Hematopoietic multipotent progenitor cell treated with erythropoietin and hydrocortisone succinate and interleukin-3 and kit ligand, for 17 days (in vitro differentiated cells): ENCODE data around the gene DEPP1.

Experiments
- DNase-seq: peaks from one replicate; pipeline ENCODE4 v3.0.0-alpha.2; 2015; ENCODE audit warnings: low spot score

DEPP1 gene

DNA sequence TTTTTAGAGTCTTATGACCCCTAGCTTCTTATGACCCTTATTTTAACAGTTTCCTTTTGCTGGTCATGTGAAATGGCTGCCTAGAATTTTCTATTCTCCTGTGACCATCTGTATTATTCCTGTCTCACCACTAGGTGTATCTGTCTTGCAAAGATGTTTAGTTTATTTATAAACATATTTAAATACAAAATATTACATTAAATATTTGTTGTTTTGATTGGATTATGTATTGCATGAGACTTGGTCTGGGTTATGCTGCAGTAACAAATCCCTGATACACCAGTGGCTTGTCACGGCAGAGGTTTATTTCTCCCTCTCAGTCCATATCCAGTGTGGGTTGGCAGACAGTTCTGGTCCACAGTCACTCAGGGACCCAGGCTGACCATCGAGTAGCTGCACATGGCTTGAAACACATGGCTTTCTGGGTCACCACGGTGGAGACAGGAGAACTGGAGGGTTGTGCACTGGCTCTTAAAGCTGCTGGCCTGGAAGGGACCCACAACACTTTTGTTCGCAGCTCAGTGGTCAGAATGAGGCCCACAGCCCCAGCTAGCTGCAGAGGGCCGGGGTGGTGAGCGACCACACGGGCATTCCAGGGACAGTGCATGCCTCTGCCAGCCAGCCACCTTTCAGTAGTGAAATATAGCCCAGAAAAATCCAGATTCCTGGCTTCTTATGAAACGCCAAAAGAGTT lies 11.6 kb downstream of the DEPP1 start:
- DNase-seq = no peak

- DNase-seq = no peak
Measured at GRCh38 chr10:44966129-44966815, 12.3 kb downstream of the DEPP1 start.

- DNase-seq = no peak
Measured at GRCh38 chr10:44965651-44966097, 12.9 kb downstream of the DEPP1 start.

DNA sequence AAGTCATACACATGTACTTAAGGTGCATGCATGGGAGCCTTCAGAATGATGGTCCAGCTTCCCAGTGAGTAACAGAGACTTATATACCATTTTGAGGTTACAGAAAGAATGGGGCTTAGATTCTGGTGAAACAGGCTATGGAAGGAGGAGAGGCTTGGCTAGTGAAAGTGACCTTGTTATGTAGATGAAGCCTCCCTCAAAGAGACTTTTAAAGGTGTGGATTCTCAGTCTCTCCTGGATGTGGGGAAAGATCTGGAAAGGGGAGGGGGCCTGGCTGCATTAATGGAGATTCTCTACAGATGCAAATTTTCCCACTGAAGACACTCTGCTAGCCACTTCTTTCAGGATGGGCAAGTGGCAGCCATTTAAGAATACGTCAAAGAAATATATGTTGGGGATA lies 13.5 kb downstream of the DEPP1 start:
- DNase-seq = no peak

- DNase-seq = no peak
Measured at GRCh38 chr10:44963772-44964633, 14.6 kb downstream of the DEPP1 start.

- DNase-seq = no peak
Measured at GRCh38 chr10:44962870-44963738, 15.5 kb downstream of the DEPP1 start.

- no peak for DNase-seq
Measured at GRCh38 chr10:44961931-44962750, 16.5 kb downstream of the DEPP1 start.

- no peak for DNase-seq
Measured at GRCh38 chr10:44961230-44961571, 17.4 kb downstream of the DEPP1 start.

DNA sequence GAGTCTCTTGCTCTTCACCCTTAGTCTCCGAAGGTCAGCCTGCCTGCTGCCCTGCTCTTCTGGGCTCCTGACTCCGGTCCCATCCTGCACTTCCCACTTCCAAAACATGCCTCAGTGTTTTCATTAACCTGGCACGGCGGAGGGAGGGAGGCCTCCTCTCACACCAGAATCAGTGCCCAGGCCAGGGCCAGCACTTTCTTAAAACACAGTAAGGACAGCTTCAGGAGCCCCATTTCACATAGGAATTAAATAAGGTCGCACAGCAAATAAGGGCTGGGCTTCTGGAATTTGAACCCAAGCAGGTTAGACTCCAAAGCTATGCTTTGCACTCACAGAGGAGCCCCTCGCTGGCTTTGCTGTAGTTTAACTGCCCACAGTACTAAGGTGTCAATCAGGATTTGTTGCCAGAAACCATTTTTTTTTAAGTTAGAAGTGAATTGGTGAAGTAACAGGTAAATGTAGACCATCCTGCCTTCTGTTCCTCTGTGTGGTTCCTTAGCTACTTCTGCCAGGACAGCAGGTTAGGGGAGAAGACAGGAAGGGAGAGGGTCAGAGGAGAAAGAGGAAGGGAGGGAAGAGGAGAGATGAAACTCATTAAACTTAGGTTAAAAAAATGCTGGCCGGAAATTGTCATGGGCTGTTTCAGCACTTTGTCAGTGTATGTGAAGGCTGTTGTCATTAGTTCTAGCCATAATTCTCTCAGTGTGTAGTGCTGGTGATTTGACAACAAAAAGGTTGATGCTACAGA lies 18.0 kb downstream of the DEPP1 start:
- DNase-seq = no peak

GRCh38 chr10:44960088-44960460 lies 18.5 kb downstream of the DEPP1 start:
- no peak for DNase-seq

DNA sequence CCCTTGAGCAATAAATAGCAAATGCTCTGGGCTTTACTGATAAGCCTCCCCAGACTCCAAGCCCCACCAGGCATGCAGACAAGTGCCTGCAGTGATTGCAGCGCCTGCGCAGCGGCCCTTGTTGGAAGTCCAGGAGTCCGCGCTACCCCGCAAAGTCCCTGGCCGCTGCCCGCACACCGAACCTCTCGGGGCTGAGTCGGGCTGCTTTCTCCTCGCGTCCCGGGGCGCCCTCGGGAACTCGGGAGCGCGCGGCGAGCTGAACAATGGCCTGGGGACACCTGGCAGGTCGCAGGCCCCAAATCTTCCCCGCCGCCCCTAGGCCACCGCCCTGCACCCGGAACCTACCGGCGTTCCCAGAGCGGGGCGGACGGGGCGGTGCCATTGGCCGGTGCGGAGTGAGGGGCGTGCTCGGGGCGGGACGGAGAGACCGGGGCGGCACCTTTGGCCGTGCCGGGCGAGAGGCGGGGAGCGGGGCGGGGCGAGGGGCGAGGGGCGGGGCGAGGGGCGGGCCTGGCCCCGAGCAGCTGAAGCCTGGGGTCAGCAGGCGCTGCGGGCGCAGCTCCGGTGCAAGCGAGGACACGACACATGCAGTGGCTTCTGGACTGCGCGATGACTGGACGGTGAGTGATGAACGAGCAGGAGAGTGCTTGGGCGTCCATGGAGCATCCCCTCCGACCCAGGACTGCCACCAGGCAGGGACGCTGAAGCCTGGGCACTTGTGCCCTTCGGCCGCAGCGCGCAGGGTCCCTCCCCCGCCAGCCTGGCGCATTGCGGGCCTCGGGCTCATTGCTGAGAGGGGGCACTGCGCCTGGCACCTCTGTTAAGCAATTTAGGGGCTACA lies 19.1 kb downstream of the DEPP1 start, which contains the start of gene RASSF4:
TSS of gene RASSF4 (plus strand) at position 556 of the 841 bp plus-strand sequence. CDS start 10,401 bp downstream, outside the sequence.
- peak; percentile 15 for DNase-seq

DNA sequence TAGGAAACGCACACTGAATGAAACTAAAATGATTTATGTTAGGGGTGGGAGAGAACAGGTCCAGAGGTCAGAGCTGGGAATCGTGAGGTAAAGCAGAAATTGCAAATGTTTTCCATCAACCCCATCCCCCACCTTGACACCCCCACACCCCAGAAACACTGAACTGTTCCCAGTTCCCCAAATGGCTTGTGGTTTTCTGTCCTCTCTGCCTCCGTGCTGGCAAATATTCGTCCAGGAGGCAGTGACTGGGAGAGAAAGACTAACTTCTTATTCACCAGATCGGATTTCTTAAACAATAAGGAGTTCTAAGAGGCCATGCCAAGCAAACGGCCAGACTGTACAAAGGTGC lies 19.7 kb downstream of the DEPP1 start:
- no peak for DNase-seq

GRCh38 chr10:44958196-44958897 lies 20.3 kb downstream of the DEPP1 start:
- DNase-seq = no peak

DNA sequence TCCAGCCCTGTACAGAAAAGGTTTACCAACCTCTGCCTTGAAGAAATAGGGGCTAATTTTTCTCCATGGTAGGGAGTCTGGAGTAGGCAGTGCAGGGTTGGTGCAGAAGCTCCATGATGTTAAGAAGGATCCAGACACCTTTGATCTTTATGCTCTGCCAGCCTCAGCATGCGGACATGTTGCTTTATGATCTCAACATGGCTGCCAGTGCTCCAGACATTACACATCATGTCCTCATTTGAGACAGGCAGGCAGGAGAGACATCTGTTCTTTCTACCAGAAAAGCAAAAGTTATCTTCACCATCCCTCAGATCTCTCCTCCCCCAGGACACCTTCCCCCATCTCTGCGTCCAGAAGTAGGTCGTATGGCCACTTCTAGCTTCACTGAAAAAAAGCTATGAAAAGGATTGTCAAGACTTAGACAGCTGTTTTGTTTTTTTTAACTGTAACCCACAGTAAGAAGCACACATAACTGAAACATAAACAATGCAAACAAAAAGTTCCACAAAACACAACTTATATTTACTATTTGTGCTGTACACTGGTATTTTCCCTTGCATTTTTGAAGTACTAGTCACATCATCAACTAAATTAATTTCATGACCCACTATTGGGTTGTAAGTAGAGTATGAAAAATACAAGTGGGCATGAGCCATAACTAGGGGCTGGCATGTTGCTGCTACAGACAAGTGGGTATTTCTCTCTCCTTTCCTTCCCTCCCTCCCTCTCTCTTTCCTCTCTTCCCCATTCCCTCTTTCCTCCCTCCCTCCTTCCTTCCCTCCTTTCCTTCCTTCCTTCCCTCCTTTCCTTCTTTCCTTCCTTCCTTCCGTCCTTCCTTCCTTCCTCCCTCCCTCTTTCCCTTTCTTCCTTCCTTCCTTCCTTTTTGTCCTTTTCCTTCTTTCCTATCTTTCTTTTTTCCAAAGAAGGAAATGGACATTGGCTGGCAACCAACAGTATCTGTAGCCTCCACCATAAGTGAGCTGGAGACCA lies 21.6 kb downstream of the DEPP1 start:
- no peak for DNase-seq

DNA sequence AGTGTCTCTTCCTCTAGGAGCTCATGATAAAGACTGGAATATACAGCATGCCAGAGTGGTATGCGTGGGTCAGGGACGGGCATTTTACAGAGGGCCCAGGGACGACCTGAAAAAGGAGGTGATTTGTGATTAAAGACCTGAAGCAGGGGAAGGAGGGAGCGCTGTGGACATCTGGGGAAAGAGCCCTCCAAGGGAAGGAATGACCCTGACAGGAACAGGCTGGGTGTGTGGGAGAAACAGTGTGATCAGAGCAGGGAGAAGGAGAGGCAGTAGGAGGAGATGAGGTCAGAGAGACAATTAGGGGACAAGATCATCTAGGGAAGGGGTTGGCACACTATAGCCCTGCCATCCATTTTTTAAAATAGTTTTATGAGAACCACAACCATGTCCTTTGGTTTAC lies 22.4 kb downstream of the DEPP1 start:
- DNase-seq = no peak

DNA sequence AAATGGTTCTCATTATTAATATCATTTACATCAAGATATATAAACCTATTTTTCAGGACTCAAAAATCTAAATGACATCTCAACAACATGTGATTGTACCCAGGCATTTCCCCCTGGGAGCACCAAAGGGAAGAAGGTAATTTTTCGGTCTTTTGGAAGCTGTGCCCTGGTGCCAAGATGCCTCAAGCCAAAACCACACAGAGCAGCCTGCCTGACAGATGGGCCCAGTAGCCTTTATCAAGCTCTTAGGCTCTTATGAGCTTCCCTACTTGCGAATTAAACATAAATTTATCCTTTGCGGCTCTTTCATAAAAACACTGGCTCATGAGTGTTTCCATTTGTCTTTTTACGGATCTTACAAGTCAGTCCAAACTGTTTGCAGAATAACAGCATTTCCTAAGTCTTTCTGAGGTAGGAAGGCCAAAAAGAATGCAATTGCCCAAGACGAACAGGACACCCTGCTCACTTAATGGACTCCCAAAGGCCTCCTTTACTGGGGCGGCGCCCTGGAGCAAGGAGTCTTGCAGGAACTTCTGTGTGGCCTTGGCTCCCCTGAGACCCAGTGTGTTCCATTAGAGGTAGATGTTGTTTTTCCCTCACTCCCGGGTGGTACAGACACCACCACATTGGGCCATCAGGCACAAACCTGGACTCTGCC lies 23.1 kb downstream of the DEPP1 start:
- no peak for DNase-seq

DNA sequence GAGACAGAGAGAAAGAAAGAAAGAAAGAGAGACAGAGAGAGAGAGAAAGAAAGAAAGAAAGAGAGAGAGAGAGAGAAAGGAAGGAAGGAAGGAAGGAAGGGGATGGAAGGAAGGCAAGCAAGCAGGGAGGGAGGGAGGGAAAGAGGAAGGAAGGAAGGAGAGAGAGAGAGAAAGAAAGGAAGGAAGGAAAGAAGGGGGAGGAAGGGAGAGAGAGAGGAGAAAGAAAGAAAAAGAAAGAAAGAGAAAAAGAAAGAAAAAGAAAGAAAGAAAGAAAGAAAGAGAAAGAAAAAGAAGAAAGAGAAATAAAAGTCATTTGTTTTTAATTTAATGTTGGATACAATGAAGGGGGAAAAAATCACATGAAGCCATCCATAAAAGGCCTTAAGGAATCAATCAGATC lies 23.6 kb downstream of the DEPP1 start:
- DNase-seq = no peak
